HepG2 (cell line): Measurements from ENCODE around the gene YIF1A. TPM values are rescaled to one million over a fixed set of nuclear protein-coding genes. Genes with fewer than 3 reads are reported as not detected.

ENCODE experiments used
- BCL6 ChIP-seq: IDR thresholded peaks from 2 replicates; pipeline ENCODE4 v1.6.1; 2016; ENCODE audit warnings: missing genetic modification reagents, missing compliant biosample characterization
- FOSL2 ChIP-seq: sonication (generic); formaldehyde crosslinking; IDR thresholded peaks from 2 replicates; pipeline ENCODE4 v1.4.0; 2020; ENCODE audit warnings: missing genetic modification reagents
- FOXC1 ChIP-seq: sonication (generic); formaldehyde crosslinking; IDR thresholded peaks from 2 replicates; pipeline ENCODE4 v1.8.0; 2022; ENCODE audit warnings: mild to moderate bottlenecking, missing genetic modification reagents, borderline replicate concordance
- FOXK2 ChIP-seq: fragments of 450-650 bp; IDR thresholded peaks from 2 replicates; pipeline ENCODE4 v1.6.1; 2016
- GMEB2 ChIP-seq: IDR thresholded peaks from 2 replicates; pipeline ENCODE4 v1.6.1; 2016; ENCODE audit warnings: missing biosample characterization, missing genetic modification reagents, low read depth
- HCFC1 ChIP-seq: fragments of 150-350 bp; IDR thresholded peaks from 2 replicates; pipeline ENCODE4 v1.6.1; 2014; ENCODE audit warnings: low read depth, low read length
- HOMEZ ChIP-seq: IDR thresholded peaks from 2 replicates; pipeline ENCODE4 v1.6.1; 2016; ENCODE audit warnings: low read depth
- IRX3 ChIP-seq: sonication (generic); formaldehyde crosslinking; IDR thresholded peaks from 2 replicates; pipeline ENCODE4 v1.8.1; 2023; ENCODE audit warnings: mild to moderate bottlenecking, low read depth, missing genetic modification reagents, borderline replicate concordance
- TP53 ChIP-seq: sonication (generic); formaldehyde crosslinking; conservative IDR thresholded peaks from 2 replicates; pipeline ENCODE4 v1.4.0; 2020; ENCODE audit warnings: missing genetic modification reagents
- ZBTB10 ChIP-seq: sonication (generic); formaldehyde crosslinking; IDR thresholded peaks from 2 replicates; pipeline ENCODE4 v1.4.0; 2020; ENCODE audit warnings: missing genetic modification reagents, borderline replicate concordance
- ZMYM3 ChIP-seq: sonication (generic); formaldehyde crosslinking; IDR thresholded peaks from 2 replicates; pipeline ENCODE4 v1.5.1; 2020; ENCODE audit warnings: mild to moderate bottlenecking, missing genetic modification reagents
- ZNF124 ChIP-seq: sonication (generic); formaldehyde crosslinking; IDR thresholded peaks from 2 replicates; pipeline ENCODE4 v1.4.0; 2020; ENCODE audit warnings: missing genetic modification reagents
- ZNF260 ChIP-seq: sonication (generic); formaldehyde crosslinking; IDR thresholded peaks from 2 replicates; pipeline ENCODE4 v1.4.0; 2020; ENCODE audit warnings: missing genetic modification reagents, low read depth, mild to moderate bottlenecking, borderline replicate concordance
- ZNF292 ChIP-seq: sonication (generic); formaldehyde crosslinking; IDR thresholded peaks from 2 replicates; pipeline ENCODE4 v1.8.1; 2022; ENCODE audit warnings: mild to moderate bottlenecking, low read depth, missing genetic modification reagents, borderline replicate concordance
- ZNF446 ChIP-seq: sonication (generic); formaldehyde crosslinking; IDR thresholded peaks from 2 replicates; pipeline ENCODE4 v1.5.0; 2020; ENCODE audit warnings: mild to moderate bottlenecking, missing genetic modification reagents
- ZNF468 ChIP-seq: sonication (generic); formaldehyde crosslinking; IDR thresholded peaks from 2 replicates; pipeline ENCODE4 v1.8.0; 2022; ENCODE audit warnings: mild to moderate bottlenecking, moderate library complexity, missing genetic modification reagents
- ZNF567 ChIP-seq: sonication (generic); formaldehyde crosslinking; IDR thresholded peaks from 2 replicates; pipeline ENCODE4 v1.8.1; 2023; ENCODE audit warnings: mild to moderate bottlenecking, missing genetic modification reagents, borderline replicate concordance
- ZNF782 ChIP-seq: sonication (generic); formaldehyde crosslinking; IDR thresholded peaks from 2 replicates; pipeline ENCODE4 v1.4.0; 2020; ENCODE audit warnings: missing genetic modification reagents, mild to moderate bottlenecking, borderline replicate concordance
- ZSCAN30 ChIP-seq: sonication (generic); formaldehyde crosslinking; IDR thresholded peaks from 2 replicates; pipeline ENCODE4 v1.5.0; 2020; ENCODE audit warnings: mild to moderate bottlenecking, missing genetic modification reagents
- polyA plus RNA-seq, 8 experiments: library from polyadenylated mRNA; depleted of rRNA in 3 of 8; stranded (reverse) in 7 of 8; unstranded in 1 of 8; fragments of >200 nt; fragmentation: Illumina TruSeq in 4 of 8; extraction: Trizol in 4 of 8; gene quantifications; 2 replicates each; pipeline versions ENCODE4 v1.2.1 to v1.2.3, GENCODE V29; 2011 to 2016; ENCODE audit warnings: low read depth in 4 of 8, missing spikeins in 1 of 8, mixed read lengths in 1 of 8; ENCODE audit not compliant: insufficient read depth in 1 of 8
- total RNA-seq, 5 experiments: library from RNA; depleted of rRNA; stranded (reverse); fragments of >200 nt; fragmentation: Illumina TruSeq; extraction: Trizol; gene quantifications; 2 replicates each; pipeline ENCODE4 v1.2.3, GENCODE V29; 2016; ENCODE audit warnings: low read depth in 1 of 5
- TF ChIP-seq, protein P1 (sequence below): sonication (generic); formaldehyde crosslinking; IDR thresholded peaks from 2 replicates; pipeline ENCODE4 v1.5.0; 2020; ENCODE audit warnings: missing genetic modification reagents
- TF ChIP-seq, protein P2 (sequence below): sonication (generic); formaldehyde crosslinking; IDR thresholded peaks from 2 replicates; pipeline ENCODE4 v1.4.0; 2020; ENCODE audit warnings: missing genetic modification reagents

Gene YIF1A
- total and polyA plus RNA-seq, 2 of the 13 experiments (the other 11 are each of a cell fraction or from before 2014, with no cell fraction given): 133 to 145 TPM

GRCh38 chr11:66282468-66283455 lies 6.2 kb downstream of the YIF1A start (continued):
- TF ChIP-seq FOXK2 (no peak), GMEB2 (CRISPR knock-in tag) (no peak), FOSL2 (CRISPR knock-in tag) (peak; percentile 32; the same call in 1 of the 2 replicates), ZNF468 (CRISPR knock-in tag) (no peak), ZNF567 (0 out of 2 replicates have a peak, but pooled peaks have one; percentile 63), ZNF124 (CRISPR knock-in tag) (peak; percentile 78; the same call in 1 of the 2 replicates), HCFC1 (peak; percentile 51), ZMYM3 (no peak), ZNF446 (no peak), ZBTB10 (CRISPR knock-in tag) (no peak), ZNF292 (CRISPR knock-in tag) (no peak), TP53 (no peak), IRX3 (CRISPR knock-in tag) (no peak), ZNF782 (CRISPR knock-in tag) (peak; percentile 76; the same call in 1 of the 2 replicates), ZNF260 (CRISPR knock-in tag) (no peak), ZSCAN30 (no peak), BCL6 (peak; percentile 33; the same call in 1 of the 2 replicates), FOXC1 (no peak), HOMEZ (CRISPR knock-in tag) (0 out of 2 replicates have a peak, but pooled peaks have one; percentile 13)
- TF ChIP-seq, protein P1, sequence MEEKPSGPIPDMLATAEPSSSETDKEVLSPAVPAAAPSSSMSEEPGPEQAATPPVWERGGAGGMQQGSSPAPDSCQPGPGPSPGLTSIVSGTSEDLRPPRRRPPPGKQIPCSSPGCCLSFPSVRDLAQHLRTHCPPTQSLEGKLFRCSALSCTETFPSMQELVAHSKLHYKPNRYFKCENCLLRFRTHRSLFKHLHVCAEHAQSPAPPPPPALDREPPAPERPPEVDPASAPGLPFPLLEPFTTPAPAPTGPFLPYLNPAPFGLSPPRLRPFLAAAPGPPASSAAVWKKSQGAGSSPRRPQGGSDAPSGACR (CRISPR knock-in tag): no peak
- TF ChIP-seq, protein P2, sequence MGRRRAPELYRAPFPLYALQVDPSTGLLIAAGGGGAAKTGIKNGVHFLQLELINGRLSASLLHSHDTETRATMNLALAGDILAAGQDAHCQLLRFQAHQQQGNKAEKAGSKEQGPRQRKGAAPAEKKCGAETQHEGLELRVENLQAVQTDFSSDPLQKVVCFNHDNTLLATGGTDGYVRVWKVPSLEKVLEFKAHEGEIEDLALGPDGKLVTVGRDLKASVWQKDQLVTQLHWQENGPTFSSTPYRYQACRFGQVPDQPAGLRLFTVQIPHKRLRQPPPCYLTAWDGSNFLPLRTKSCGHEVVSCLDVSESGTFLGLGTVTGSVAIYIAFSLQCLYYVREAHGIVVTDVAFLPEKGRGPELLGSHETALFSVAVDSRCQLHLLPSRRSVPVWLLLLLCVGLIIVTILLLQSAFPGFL: no peak
